ENCODE measurements around the gene CHMP1A. TPM values are rescaled to one million over a fixed set of nuclear protein-coding genes. Genes with fewer than 3 reads are reported as not detected.

CHMP1A gene
- total and polyA plus RNA-seq, 10 donors, result 44.4 to 96.2 (median 76.5) TPM

DNA sequence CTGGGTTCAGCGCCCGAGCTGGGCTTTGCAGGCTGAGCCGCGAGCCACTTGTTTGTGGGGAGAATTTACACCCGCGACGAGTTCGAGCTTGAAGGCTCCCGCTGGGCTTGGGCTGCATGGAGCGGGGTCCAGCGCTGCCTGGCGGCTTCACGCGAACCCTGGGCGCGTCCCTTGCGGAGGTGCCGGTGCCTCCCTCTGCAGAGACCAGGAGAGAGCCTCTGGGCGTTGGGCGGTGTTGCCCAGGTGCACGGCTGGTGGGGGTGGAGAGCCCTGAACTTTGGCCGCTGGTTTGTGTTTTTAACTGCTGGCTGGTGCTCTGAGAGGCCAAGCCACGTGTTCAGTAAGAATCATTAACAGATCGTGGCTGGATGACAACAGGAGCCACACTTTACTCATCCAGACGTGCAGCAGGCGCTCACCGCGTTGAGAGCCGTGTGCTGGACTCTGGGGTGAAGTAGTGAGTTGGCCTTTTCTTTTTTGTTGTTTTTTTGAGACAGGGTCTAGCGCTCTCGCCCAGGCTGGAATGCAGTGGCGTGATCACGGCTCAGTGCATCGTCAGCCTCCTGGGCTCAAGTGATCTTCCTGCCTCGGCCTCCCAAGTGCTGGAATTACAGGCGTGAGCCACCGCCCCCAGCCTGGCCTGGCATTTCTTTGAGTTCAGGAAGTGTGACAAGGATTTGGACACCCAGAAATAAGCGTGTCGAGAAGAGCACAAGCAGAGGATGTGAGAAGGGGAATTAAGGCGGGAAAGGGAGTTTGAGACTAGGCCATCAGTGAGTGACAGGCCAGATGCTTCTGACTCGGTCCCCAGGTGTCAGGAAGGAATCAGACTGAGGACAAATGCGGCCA lies 29.8 kb upstream of the CHMP1A start:
- TF ChIP-seq, protein P1, sequence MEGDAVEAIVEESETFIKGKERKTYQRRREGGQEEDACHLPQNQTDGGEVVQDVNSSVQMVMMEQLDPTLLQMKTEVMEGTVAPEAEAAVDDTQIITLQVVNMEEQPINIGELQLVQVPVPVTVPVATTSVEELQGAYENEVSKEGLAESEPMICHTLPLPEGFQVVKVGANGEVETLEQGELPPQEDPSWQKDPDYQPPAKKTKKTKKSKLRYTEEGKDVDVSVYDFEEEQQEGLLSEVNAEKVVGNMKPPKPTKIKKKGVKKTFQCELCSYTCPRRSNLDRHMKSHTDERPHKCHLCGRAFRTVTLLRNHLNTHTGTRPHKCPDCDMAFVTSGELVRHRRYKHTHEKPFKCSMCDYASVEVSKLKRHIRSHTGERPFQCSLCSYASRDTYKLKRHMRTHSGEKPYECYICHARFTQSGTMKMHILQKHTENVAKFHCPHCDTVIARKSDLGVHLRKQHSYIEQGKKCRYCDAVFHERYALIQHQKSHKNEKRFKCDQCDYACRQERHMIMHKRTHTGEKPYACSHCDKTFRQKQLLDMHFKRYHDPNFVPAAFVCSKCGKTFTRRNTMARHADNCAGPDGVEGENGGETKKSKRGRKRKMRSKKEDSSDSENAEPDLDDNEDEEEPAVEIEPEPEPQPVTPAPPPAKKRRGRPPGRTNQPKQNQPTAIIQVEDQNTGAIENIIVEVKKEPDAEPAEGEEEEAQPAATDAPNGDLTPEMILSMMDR (IDR thresholded peaks at IDR 0.05 in 8 of 11, conservative IDR thresholded peaks at IDR 0.05 in 3 of 11), result no peak
- TF ChIP-seq POLR2A (IDR thresholded peaks at IDR 0.05), result no peak
- no peak for TF ChIP-seq POLR2AphosphoS5 (IDR thresholded peaks at IDR 0.05)
- Histone ChIP-seq H3K36me3 (peaks cover 0 to 36% (median 21%) of the 10 kb centered on the region in 6 donors), H3K9me3 (no peaks in the 10 kb centered on the region), H3K27me3 (replicated peaks in 1 of 7) (no peaks in the 10 kb centered on the region), H3K4me1 (peaks cover 7 to 33% (median 19%) of the 10 kb centered on the region in 6 donors), H3K4me3 (peak overlapping the region; percentile 81 to 99 (median 97)), H3K27ac (peak overlapping the region; percentile 89 to 96 (median 92))
- intact Hi-C loops (cut with DNase I; ENCODE audit: low total_unique reads), result no loop called here
- no peak for DNase-seq
- WGBS, 5 donors, result 14 to 23% (median 19%) methylated on average over 39 to 42 of the region's 42 CpGs

DNA sequence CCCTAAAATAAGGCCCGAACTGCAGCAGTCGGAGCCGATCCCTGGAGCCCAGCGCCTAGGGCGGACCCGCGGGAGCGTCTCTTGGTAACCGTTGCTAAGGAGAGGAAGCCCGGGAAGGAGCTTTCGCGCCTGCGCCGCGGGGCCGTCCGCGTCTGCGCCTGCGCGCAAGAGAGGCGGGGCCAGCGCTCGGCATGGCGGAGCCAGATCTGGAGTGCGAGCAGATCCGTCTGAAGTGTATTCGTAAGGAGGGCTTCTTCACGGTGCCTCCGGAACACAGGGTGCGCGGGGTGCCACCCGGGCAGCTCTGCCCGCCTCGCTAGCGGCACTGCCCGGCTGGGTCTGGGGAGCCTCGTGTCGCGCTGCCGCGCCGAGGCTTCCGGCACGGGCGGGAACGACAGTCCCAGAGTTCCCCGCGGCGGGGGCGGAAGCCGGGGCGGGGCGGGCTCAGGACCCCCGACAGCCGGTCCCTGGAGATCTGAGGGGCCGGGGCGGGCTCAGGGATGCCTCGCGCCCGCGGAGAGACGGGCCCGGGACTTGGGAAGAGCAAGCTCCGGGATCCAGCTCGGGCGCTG lies 29.1 kb upstream of the CHMP1A start, which contains the start of gene CDK10:
TSS of gene CDK10 (plus strand) at position 170 of the 572 bp plus-strand sequence. CDS start at position 192, 22 bp downstream.
- intact Hi-C loops (cut with DNase I; ENCODE audit: low total_unique reads), result no loop called here

GRCh38 chr16:89685916-89686315 lies 28.4 kb upstream of the CHMP1A start:
- 87 to 100% (median 95%) methylated on average over 1 of the region's 1 CpG; no CpG with 5 or more reads in 1 of the 5 donors for WGBS, 5 donors
- Histone ChIP-seq H3K36me3 (peaks cover 0 to 22% (median 8%) of the 10 kb centered on the region in 6 donors), H3K27ac (peak overlapping the region in 1 of 8 donors; percentile 96), H3K4me3 (peak overlapping the region in 4 of 8 donors; percentile 81 to 98 (median 96)), H3K9me3 (no peaks in the 10 kb centered on the region), H3K27me3 (replicated peaks in 1 of 7) (no peaks in the 10 kb centered on the region), H3K4me1 (peaks cover 7 to 33% (median 19%) of the 10 kb centered on the region in 6 donors)
- intact Hi-C loops (cut with DNase I; ENCODE audit: low total_unique reads), result no loop called here
- no peak for DNase-seq
- no peak for TF ChIP-seq POLR2AphosphoS5 (IDR thresholded peaks at IDR 0.05)
- no peak for TF ChIP-seq POLR2A (IDR thresholded peaks at IDR 0.05)
- TF ChIP-seq, protein P1 (IDR thresholded peaks at IDR 0.05 in 8 of 11, conservative IDR thresholded peaks at IDR 0.05 in 3 of 11), result no peak

More for the DNA sequence above, 29.1 kb upstream of the CHMP1A start, which contains the start of gene CDK10:
- Histone ChIP-seq H3K36me3 (peaks cover 0 to 29% (median 14%) of the 10 kb centered on the region in 6 donors), H3K4me3 (peak within 1 kb of the TSS; percentile 81 to 99 (median 97)), H3K27ac (peak within 1 kb of the TSS; percentile 89 to 96 (median 92)), H3K9me3 (no peaks in the 10 kb centered on the region), H3K27me3 (replicated peaks in 1 of 7) (no peaks in the 10 kb centered on the region), H3K4me1 (peaks cover 7 to 33% (median 19%) of the 10 kb centered on the region in 6 donors)
- WGBS, 5 donors, result 0 to 2% (median 0%) methylated on average over 30 to 67 of the region's 67 CpGs
- TF ChIP-seq POLR2AphosphoS5 (IDR thresholded peaks at IDR 0.05) (peak; percentile 95 to 96 (median 96)), POLR2A (IDR thresholded peaks at IDR 0.05) (peak in 1 of 3 donors; percentile 54)
- TF ChIP-seq, protein P1 (IDR thresholded peaks at IDR 0.05 in 8 of 11, conservative IDR thresholded peaks at IDR 0.05 in 3 of 11), result peak in 3 of 11 experiments; percentile 13 to 32 (median 27)
- peak; percentile 95 for DNase-seq
